Measurements from ENCODE around the gene RAB20.
"Not testable (repeated sequence)": the region's sequence is repeated elsewhere in the genome, so short reads cannot be mapped to it uniquely, and the experiment has no call there.

RAB20 gene

GRCh38 chr13:110507678-110508381, 53.7 kb downstream of the RAB20 start:
- no peak for DNase-seq

- no peak for DNase-seq
Observed at GRCh38 chr13:110506859-110507566, 54.5 kb downstream of the RAB20 start.

- no peak for DNase-seq
Observed at GRCh38 chr13:110506396-110506795, 55.1 kb downstream of the RAB20 start.

GRCh38 chr13:110505594-110505993, 55.9 kb downstream of the RAB20 start:
- no peak for DNase-seq

- no peak for DNase-seq
Observed at GRCh38 chr13:110503979-110504499, 57.5 kb downstream of the RAB20 start.

GRCh38 chr13:110503037-110503901, 58.3 kb downstream of the RAB20 start:
- DNase-seq: peak in 1 of 2 experiments; percentile 42

- no peak for DNase-seq
Observed at GRCh38 chr13:110501188-110501587, 60.3 kb downstream of the RAB20 start.

GRCh38 chr13:110500341-110500740, 61.2 kb downstream of the RAB20 start:
- no peak for DNase-seq

- DNase-seq: peak in 1 of 2 experiments; percentile 20
Observed at GRCh38 chr13:110499621-110500281, 61.8 kb downstream of the RAB20 start.

GRCh38 chr13:110498765-110499164, 62.8 kb downstream of the RAB20 start:
- no peak for DNase-seq

GRCh38 chr13:110498327-110498726, 63.2 kb downstream of the RAB20 start:
- no peak for DNase-seq

GRCh38 chr13:110497896-110498295, 63.6 kb downstream of the RAB20 start:
- DNase-seq: not testable (repeated sequence)

- no peak for DNase-seq
Observed at GRCh38 chr13:110497003-110497402, 64.5 kb downstream of the RAB20 start.

GRCh38 chr13:110496281-110496680, 65.2 kb downstream of the RAB20 start:
- DNase-seq: no peak

GRCh38 chr13:110495881-110496280, 65.6 kb downstream of the RAB20 start:
- DNase-seq: no peak

- no peak for DNase-seq
Observed at GRCh38 chr13:110495376-110495775, 66.1 kb downstream of the RAB20 start.

GRCh38 chr13:110493613-110494012, 67.9 kb downstream of the RAB20 start:
- no peak for DNase-seq

- DNase-seq: no peak
Observed at GRCh38 chr13:110492679-110493593, 68.6 kb downstream of the RAB20 start.

GRCh38 chr13:110491869-110492678, 69.4 kb downstream of the RAB20 start:
- DNase-seq: no peak

GRCh38 chr13:110490009-110490770, 71.3 kb downstream of the RAB20 start:
- no peak for DNase-seq
